ENCODE measurements around the gene RPP25.
A peak's percentile ranks its signal among the peaks of the same experiment; 100 is the strongest.

Gene RPP25, protein sequence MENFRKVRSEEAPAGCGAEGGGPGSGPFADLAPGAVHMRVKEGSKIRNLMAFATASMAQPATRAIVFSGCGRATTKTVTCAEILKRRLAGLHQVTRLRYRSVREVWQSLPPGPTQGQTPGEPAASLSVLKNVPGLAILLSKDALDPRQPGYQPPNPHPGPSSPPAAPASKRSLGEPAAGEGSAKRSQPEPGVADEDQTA

DNA sequence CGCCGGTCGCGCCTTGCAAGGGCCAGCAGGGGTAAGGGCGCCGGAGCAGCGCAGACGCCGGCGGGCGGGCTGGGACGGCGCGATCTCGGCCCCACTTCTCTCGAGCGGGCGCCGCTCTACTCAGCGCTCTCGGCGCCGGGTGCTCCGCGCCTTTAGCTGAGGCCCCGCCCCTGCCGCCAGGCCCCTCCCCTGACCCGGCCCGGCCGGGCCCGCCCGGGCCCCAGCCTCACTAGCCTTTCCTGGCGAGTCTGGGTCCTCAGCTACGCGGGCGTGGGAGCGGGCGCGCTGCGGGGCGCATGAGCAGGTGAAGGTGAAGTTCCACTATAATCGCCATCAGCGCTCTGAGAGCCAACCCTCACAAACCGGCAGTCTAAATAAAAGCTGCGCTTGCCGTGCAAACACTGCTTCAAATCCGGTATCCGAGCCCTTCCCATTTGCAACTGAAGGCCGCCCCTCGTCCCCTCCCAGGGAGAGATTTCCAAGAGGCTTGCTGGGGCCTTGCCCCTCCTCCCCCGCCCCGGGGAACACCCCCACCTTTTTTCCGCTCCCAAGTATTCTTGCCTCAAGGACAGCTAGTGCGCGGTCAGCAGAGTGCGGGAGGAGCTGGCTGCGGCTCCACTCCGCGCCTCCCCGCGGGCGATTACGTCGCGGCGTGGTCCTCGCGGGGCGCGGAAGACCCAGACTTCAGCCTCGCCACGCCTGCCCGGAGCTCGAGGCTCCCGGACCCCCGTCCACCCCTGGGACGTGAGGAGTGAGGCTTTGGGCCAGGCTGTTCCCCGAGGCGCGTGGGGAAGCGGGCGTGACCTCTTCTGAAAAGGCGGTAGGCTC, at the start of gene RPP25:
Gene RPP25, minus strand, starts transcription at position 125 of the 828 bp plus-strand sequence. CDS start 189 bp downstream, outside the sequence.
- DNase-seq (ENCODE audit: low read depth in 2 of 2), result peak; percentile 47 to 72

DNA sequence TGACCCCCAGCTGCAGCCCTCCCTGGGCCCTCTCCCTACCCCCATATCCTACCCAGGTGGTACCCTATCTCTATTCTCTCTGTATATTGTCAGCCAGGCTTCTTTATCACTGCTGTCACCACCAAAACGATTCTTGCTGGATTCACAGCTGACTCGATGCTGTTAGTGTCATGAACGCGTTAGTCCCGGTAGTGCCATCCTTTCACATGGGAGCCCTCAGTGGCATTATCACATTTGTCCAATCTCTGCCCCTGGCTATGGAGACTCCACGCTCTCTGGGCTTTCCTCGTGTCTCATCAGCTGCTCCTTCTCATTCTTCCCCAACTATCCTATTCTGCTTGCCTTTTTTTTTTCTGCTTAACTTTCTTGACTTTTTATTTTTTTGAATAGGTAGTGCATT, 45.8 kb upstream of the RPP25 start:
- no peak for DNase-seq (ENCODE audit: low read depth in 2 of 2)

DNA sequence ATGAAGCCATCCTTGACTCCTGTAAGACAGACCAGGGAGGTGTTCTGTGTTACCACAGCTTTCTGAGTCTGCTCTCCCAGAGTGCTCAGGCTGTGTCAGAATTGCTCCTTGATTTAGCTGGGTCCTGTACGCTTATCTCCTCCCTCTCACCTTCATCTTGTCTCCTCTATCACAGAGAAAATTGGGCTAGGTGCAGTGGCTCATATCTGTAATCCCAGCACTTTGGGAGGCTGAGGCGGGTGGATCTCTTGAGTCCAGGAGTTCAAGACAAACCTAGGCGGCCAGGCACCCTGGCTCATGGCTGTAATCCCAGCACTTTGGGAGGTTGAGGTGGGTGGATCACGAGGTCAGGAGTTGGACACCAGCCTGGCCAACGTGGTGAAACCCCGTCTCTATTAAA, 44.7 kb upstream of the RPP25 start:
- no peak for DNase-seq (ENCODE audit: low read depth in 2 of 2)

DNA sequence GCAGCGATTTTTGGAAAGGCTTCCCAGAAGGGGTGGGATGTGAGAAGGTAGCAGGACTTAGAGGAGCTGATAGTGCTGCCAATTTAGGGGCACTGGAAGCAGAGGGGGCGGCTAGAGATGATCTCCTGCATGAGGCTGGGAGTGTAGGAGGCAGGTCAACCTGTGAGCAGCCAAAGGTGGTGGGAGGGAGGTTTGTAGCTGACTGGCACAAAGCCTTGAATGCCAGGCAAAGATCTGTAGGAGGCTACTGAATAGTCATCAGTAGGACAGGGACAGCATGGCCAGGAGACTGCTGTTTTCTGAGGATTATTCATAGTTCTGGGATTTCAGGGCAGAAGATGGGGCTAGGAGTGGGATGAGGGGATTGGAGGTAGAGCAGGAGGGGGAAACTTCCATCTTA, 41.0 kb upstream of the RPP25 start:
- DNase-seq (ENCODE audit: low read depth in 2 of 2), result no peak

DNA sequence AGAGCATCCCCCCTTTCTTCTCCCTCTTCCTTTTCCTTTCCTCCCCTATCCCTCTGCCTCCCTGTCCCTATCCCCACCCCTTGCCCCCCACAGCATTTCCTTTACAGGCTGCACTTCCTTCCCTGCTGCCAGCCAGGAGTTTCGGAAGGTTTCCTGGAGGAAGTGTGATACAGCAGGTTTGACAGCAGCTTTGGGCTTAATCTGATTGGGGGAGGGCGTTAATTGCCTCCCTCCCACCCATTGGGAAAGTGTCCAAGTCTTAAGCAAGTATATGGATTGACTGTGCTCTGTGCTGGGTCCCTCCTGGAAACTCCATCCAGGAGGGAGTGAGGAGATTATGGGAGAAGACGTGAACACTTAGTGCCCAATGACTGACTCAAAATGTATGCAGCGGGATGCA, 40.6 kb upstream of the RPP25 start:
- no peak for DNase-seq (ENCODE audit: low read depth in 2 of 2)

DNA sequence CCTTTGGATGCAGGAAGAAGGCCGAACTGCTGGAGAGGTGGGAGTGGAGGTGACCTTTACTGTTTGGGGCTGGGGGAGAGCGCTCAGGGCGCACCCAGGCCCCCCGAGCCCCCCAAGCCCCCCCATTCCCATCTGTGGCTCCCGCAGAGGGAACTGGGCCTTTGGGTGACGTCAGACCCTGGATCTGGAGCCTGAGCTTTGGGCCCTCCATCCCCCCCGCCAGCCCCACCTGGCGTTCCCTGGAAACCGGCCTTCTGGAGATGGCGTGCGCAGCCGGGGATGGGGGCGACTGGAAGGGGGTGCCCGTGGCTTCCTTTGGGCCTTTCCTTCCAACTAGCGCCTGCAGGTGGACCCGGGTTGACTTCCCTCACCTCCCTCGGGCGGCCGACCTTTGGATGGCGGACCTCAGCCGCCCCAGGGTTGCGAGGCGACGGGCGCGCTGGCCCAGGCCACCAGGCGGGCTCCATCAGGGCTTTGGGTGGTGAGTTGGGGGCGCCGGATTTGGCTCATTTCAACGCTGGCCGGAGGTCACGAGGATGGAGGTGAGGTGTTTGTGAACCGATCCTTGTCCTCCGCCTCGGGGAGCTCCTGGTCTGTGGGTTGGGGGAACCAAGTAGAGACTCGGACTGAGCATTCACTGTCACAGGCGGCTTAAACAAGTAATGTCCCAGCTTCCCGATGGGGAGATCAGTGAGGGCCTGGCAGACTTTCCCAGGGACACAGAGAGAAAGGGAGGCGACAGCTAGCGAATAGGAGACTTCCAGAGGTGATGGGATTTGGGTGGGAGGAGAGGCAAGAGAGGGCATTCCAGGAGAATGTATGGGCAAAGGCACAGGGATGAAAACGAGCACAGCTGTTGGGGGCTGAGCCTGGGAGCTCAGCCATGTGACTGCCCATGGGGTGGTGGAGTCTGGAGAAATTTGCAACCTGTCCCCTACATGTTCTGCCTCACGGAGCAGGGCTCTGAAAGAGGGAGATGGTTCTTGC, 39.5 kb upstream of the RPP25 start:
- DNase-seq (ENCODE audit: low read depth in 2 of 2), result no peak

DNA sequence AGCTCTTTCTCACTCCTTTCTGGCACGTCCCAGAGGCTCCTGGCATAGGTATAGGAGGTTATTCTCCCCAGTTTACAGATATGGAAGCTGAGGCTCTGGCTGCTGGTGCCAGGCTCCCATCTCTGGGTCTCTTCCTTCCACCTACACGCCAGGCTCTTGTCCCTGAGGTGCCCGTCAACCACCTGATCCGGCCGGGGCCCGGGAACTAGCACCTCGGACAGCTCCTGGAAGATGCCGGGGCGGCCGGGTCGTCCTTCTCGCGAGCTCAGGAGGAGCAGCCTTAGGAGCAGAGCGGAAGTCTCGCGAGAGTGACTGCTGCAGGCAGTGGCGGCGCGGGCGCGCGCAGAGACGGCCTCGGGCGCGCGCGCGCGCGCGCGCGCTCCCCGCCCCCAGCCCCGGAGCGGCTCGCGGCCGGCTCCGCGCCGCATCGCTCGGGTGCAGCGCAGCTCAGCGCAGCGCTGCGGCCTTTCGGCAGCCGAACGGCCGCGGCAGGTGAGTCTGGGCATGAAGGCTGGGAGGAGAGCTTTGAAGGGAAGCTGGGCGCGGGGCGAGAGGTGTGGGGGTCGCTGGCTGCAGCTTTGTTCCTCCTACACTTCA, 38.7 kb upstream of the RPP25 start, which contains the start of gene SCAMP5:
Gene SCAMP5, plus strand, starts transcription at position 382 of the 597 bp plus-strand sequence. CDS start 16,277 bp downstream, outside the sequence.
- DNase-seq (ENCODE audit: low read depth in 2 of 2), result peak; percentile 83 to 90

DNA sequence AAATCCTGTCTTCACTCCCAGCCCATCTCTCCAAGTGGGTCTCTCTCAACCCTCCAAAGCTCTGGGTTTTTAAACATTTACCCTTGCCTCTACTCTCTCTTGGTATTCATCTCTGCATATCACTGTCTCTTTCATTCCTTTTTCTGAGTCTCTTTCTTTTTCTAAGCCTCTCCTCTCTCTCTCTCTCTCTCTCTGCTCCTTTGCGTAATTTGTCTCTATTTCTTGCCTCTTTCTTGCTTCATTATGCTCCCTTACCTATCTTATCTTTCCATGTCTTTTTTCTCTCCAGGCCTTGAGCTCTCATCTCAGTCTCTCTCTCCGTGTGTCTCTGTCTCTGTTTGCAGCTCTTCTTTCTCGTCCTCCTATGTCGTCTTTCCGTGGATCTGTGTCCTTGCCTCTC, 38.1 kb upstream of the RPP25 start:
- DNase-seq (ENCODE audit: low read depth in 2 of 2), result no peak

DNA sequence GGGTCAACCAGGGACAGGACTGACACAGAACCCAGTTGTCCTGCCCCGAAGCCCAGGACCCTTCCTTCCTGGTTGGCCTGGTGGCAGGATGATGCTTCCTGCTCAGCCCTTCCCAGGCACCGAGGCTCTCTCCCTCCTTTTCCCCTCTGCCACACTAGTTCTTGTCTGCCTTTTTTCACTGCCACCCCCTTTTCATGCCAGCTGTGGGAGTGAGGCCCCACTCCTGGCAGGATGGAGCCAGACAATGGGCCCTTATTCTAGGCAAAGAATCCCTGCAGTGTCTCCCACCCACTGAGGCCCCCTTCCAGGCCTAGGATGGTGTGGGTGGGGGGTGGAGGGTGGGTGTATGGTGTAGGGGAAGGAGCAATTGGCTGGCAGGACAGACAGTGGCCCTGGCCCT, 37.7 kb upstream of the RPP25 start:
- no peak for DNase-seq (ENCODE audit: low read depth in 2 of 2)

DNA sequence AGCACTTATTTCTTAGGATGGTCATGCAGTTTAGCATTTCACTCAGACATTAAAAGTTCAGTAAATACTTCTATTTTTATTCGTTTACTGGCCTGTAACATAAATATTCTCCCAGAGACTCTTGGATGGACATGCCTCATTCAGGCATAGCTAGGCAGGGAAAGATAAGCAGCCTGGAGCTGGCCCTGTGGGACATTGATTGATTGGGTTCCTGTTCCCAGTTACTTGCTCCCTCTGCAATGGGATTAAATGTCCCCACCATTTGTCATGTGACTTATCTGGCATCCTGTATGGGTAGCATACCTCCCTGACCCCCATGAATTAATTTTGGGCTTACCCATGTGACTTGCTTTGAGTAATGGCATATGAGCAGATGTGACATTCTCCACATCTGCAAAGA, 36.0 kb upstream of the RPP25 start:
- DNase-seq (ENCODE audit: low read depth in 2 of 2), result no peak

DNA sequence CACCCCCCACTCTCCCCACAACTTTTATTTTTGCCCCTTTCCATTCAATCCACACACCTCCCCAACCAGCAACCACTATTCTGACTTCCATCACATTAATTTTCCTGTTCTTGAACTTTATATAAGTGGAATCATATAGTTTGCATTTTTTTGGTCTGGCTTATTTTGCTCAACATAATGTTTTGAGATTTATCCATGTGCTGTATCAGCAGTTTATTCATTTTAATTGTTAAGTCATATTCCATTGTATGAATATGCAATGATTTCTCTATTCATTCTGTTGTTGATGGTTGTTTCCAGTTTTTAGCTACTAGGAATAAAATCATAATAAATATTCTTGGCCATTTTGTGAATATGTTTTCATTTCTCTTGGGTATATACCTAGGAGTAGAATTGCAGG, 33.0 kb upstream of the RPP25 start:
- DNase-seq (ENCODE audit: low read depth in 2 of 2), result no peak

DNA sequence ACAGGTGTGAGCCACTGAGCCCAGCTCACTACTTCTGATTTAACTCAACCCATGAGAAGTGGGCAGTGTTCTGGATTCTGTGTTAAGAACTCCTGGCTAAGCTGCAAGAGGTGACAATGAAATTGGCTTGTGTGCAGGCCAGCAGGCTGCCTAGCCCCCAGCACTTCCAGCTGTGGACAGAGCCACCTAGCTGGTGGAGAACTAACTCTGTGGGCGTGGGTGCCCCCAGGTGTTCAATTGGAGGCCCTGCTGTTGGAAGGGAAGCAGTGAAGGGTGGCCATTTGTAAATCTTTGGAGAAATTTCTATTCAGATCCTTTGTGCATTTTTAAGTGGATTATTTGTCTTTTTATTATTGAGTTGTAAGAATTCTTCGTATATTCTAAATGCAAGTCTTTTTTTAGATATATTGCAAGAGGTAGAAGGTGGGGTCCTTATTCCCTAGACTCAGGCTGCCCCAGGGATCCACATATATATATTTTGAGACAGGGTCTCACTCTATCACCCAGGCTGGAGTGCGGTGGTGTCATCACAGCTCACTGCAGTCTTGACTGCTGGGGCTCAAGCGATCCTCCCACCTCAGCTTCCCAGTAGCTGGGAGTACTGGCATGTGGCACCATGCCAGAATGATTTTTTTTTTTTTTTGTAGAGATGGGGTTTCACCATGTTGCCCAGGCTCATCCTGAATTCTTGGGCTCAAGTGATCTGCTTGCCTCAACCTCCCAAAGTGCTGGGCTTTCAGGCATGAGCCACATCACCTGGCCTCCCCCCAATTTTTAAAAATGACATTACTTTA, 31.6 kb upstream of the RPP25 start:
- DNase-seq (ENCODE audit: low read depth in 2 of 2), result no peak

DNA sequence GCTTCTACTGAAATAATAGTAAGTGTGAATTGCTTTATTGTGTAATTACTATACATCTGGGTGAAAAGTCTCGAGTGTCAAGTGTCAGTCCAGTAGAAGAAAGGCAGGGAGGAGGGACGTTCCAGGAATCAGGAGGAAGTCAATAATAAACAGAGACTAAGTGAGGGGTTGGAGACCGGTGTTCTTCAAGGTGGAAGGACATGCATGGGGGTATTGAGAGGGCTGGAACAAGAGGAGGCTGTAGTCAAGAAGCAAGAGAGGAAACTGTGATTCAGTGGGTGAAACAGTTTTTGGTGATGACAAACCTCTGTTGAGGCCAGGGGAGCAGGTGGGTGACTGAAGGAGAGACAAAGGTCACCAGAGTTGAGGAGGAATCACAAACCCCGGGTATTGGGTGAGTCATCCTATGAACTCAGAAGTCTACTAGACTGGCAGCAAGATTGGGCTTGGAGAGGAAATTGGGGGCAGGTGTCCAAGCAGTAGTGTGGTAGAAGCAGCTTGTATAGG, 27.2 kb upstream of the RPP25 start:
- peak; percentile 28 to 48 for DNase-seq (ENCODE audit: low read depth in 2 of 2)

DNA sequence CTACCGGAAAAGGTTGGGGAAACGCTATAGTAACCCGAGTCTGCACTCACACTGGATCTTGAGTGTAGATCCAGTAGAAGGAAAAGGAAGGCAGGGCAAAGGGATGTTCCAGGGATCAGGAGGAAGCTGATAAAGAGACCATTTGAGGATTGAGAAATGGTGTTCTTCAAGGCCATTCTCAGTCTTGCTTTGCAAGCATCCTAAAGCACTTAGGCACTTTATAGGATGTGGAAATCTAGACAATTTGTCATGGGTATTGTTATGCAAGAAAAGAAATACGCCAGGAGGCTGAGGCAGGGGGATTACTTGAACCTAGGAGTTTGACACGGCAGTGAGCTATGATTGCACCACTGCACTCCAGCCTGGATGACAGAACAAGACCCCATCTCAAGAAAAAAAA, 25.6 kb upstream of the RPP25 start:
- DNase-seq (ENCODE audit: low read depth in 2 of 2), result no peak

DNA sequence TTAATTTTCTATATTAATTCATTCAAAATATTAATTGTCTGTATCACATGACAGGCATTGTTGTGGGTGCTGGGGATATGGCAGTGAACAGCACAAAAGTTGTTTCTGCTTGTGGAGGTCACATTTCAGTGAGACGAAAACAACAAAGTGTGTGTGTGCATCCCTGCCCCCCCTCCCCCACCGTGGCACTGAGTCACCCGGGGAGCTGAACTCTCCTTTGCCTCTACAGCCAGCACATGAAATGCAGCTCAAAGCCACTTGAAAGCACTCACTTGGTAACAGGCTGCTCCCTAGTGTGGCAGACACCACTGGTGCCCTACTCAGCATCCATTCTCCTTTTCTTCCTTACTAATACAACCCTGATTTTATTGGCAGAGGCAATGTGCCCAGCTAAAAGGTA, 21.9 kb upstream of the RPP25 start:
- peak in 1 of 2 experiments; percentile 41 for DNase-seq (ENCODE audit: low read depth in 2 of 2)

DNA sequence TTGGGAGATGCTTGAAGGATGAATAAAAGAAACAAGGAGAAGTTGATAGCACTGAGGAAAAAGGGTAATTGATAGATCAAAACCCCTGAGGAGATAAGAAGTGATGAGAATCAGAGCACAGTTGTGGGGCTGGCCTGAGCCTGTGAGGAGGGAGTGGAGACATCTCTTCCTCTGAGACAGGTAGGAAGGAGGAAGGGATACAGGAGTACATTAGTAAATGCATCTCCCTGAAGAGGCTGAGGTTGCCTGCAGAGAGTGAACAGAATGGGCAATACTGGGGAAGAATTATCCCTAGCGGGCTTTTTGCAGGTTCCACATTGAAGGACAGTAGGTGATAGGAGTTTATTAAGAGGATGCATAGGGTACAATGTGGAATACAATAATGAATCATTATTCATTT, 21.5 kb upstream of the RPP25 start:
- DNase-seq (ENCODE audit: low read depth in 2 of 2), result no peak

DNA sequence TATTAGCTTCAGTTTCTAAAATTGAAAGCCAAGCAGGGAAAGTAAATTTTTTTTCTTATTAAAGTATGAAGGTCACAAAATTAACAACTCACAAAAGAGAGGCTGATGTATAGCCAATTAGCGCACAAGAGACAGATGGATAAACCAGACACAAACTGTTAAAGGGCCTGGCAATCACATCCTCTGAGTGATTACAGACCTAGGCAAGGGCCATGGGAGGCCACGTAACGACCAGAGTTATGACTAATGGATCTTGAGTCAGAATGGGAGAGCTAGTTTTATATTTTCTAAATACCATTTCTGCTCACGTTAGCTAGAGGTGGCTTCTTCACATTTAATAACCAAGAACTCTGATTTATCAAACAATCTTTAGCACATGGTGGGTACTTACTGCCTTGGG, 21.0 kb upstream of the RPP25 start:
- DNase-seq (ENCODE audit: low read depth in 2 of 2), result no peak

DNA sequence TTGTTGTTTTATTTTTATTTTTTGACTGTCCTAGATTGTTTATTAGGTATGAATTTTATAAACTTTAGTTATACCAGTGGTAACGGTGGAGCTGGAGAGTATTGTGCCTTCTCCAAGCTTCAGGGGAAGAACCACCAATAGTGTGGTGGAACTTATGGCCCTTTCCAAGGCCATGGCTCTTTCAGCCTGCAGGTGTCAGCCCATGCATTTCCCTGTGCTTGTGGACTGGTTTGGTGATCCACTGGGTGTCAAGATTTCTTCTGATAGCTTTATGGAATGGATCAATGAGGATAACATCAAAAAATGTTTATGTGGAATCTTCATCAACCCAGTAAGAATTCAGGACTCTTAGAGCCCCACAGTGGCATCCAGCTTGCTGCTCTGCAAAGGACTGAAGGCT, 19.6 kb upstream of the RPP25 start:
- no peak for DNase-seq (ENCODE audit: low read depth in 2 of 2)

DNA sequence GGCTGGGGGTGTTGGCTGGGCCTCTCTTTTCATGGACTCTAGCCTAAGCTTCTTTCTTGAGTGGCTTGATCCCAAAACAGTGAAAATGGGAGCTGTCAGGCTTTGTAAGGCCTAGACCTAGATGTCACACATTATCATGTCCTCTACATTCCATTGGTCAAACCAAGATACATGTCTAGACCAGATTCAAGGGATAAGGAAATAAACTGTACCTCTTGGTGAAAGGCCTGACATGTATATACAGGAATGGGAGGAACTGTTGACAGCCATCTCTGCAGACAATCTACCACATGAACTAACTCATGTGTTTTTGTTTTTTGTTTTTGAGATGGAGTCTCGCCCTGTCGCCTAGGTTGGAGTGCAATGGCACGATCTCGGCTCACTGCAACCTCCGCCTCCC, 11.1 kb upstream of the RPP25 start:
- no peak for DNase-seq (ENCODE audit: low read depth in 2 of 2)

DNA sequence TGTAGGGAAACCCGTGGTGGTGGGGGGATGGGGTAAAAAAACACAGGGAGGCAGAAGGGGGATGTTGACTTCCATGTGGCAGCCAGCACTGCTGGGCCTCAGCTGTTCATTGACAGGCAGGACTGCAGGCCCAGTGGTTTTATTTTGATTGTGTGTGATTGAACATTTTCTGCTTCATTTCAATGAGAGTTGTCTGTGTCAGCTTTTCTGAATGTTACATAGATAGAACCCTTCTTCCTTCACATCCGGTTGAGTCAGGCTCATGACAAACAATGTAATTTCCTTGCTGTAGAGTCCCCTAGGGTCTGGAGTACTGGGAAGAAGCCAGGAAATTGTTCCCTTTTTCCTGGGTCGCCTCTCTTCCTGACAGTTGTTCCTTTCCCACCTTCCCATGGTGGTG, 8.2 kb upstream of the RPP25 start:
- no peak for DNase-seq (ENCODE audit: low read depth in 2 of 2)

DNA sequence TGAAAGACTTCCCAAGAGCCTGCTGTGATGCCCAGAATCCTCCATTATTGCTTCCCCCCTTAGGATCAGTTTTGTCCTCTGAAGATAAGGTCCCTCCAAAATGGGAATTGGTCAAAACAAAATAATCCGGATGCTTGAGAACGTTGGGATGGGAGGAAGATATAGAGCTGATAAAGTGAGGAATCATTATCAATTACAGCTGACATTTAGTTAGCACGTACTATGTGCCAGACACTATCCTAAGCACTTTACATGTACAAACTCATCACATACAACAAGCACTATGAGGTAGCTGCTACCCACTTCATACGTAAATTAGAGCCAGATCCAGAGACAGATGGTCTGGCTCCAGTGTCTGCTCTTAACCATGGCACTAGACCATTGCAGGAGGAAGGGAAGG, 6.6 kb upstream of the RPP25 start:
- no peak for DNase-seq (ENCODE audit: low read depth in 2 of 2)
